HG02852 (cell line): ENCODE data around the gene ALPK3.
"Not testable (repeated sequence)": the region's sequence is repeated elsewhere in the genome, so short reads cannot be mapped to it uniquely, and the experiment has no call there.

Experiments used
- ATAC-seq: cut with Tn5 transposase; IDR thresholded peaks from one replicate; pipeline ENCODE4 v1.9.1; 2021; ENCODE audit warnings: mild to moderate bottlenecking, moderate library complexity; ENCODE audit not compliant: unreplicated experiment

ALPK3 gene

GRCh38 chr15:84840741-84841429 lies 23.7 kb downstream of the ALPK3 start:
- ATAC-seq = no peak

GRCh38 chr15:84842781-84843180 lies 25.6 kb downstream of the ALPK3 start:
- ATAC-seq = no peak

- no peak for ATAC-seq
Observed at GRCh38 chr15:84844964-84845363, 27.8 kb downstream of the ALPK3 start.

- ATAC-seq = not testable (repeated sequence)
Observed at GRCh38 chr15:84845631-84846030, 28.5 kb downstream of the ALPK3 start.

- no peak for ATAC-seq
Observed at GRCh38 chr15:84846269-84846668, 29.1 kb downstream of the ALPK3 start.

GRCh38 chr15:84847382-84847781 lies 30.2 kb downstream of the ALPK3 start:
- ATAC-seq = no peak

- no peak for ATAC-seq
Observed at GRCh38 chr15:84852212-84852611, 35.1 kb downstream of the ALPK3 start.

GRCh38 chr15:84855136-84855535 lies 38.0 kb downstream of the ALPK3 start:
- ATAC-seq = no peak

GRCh38 chr15:84855765-84856164 lies 38.6 kb downstream of the ALPK3 start:
- ATAC-seq = no peak

- ATAC-seq = no peak
Observed at GRCh38 chr15:84856731-84857417, 39.7 kb downstream of the ALPK3 start.

GRCh38 chr15:84857418-84858004 lies 40.4 kb downstream of the ALPK3 start:
- ATAC-seq = no peak

GRCh38 chr15:84858231-84858630 lies 41.1 kb downstream of the ALPK3 start:
- no peak for ATAC-seq

- ATAC-seq = no peak
Observed at GRCh38 chr15:84859144-84859543, 42.0 kb downstream of the ALPK3 start.

GRCh38 chr15:84859651-84860050 lies 42.5 kb downstream of the ALPK3 start:
- ATAC-seq = no peak

GRCh38 chr15:84861781-84862180 lies 44.6 kb downstream of the ALPK3 start:
- ATAC-seq = no peak

- ATAC-seq = no peak
Observed at GRCh38 chr15:84862214-84862975, 45.2 kb downstream of the ALPK3 start.

- no peak for ATAC-seq
Observed at GRCh38 chr15:84863565-84864443, 46.6 kb downstream of the ALPK3 start.

- ATAC-seq = no peak
Observed at GRCh38 chr15:84864444-84864795, 47.3 kb downstream of the ALPK3 start.

- no peak for ATAC-seq
Observed at GRCh38 chr15:84865074-84865569, 48.0 kb downstream of the ALPK3 start.
